HG03097 (cell line): ENCODE data around the gene CHP1.
"Not testable (repeated sequence)": the region's sequence is repeated elsewhere in the genome, so short reads cannot be mapped to it uniquely, and the experiment has no call there.

Experiments used
- ATAC-seq: cut with Tn5 transposase; IDR thresholded peaks from one replicate; pipeline ENCODE4 v1.9.1; 2021; ENCODE audit not compliant: unreplicated experiment, low FRiP score

The CHP1 gene

GRCh38 chr15:41288464-41288863, 57.4 kb downstream of the CHP1 start:
- ATAC-seq, result no peak

GRCh38 chr15:41289953-41290352, 58.9 kb downstream of the CHP1 start:
- ATAC-seq, result no peak

GRCh38 chr15:41291065-41291631, 60.1 kb downstream of the CHP1 start:
- peak; percentile 58 for ATAC-seq

- ATAC-seq, result no peak
Observed at GRCh38 chr15:41292521-41292920, 61.5 kb downstream of the CHP1 start.

GRCh38 chr15:41301139-41301538, 70.1 kb downstream of the CHP1 start:
- ATAC-seq, result not testable (repeated sequence)

- ATAC-seq, result no peak
Observed at GRCh38 chr15:41301587-41301986, 70.5 kb downstream of the CHP1 start.

- no peak for ATAC-seq
Observed at GRCh38 chr15:41304149-41304770, 73.2 kb downstream of the CHP1 start.

- ATAC-seq, result no peak
Observed at GRCh38 chr15:41307679-41308078, 76.6 kb downstream of the CHP1 start.

GRCh38 chr15:41309226-41309905, 78.3 kb downstream of the CHP1 start:
- no peak for ATAC-seq

GRCh38 chr15:41320805-41321330, 89.8 kb downstream of the CHP1 start:
- ATAC-seq, result not testable (repeated sequence)

- ATAC-seq, result no peak
Observed at GRCh38 chr15:41323611-41324010, 92.5 kb downstream of the CHP1 start.

GRCh38 chr15:41331281-41331680, 100.2 kb downstream of the CHP1 start:
- ATAC-seq, result no peak
